Measurements from ENCODE around the gene WWOX. TPM values are rescaled to one million over a fixed set of nuclear protein-coding genes. Genes with fewer than 3 reads are reported as not detected.

WWOX gene
- total and polyA plus RNA-seq, 2 of the 4 experiments (the other 2 are of a cell fraction) = 2.7 to 5.4 TPM

DNA sequence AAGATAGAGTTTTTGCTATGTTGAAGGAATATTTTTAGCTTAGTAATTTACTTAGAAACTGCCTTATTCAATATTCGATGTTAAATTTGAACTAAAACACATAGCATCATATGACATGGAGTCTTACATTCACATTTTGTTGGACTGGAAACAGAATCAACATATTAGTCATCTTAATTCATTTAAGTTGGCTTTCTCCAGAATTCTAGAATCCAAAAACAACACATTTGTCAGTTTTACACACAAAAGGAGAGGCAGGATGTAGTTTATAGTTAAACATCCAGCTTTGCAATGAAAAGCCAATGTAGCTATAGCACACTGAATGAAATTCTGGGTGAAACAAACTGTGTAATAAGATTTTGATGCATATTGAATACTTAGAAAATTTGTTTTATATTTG is 43.3 kb downstream of the WWOX start:
- H3K4me2 ChIP-seq (ENCODE audit: low read depth, low read length) = no peak overlapping the region
- no peaks in the 10 kb centered on the region for H3K9me1 ChIP-seq (ENCODE audit: insufficient read depth, low read length)
- no peak overlapping the region for H2BK120ac ChIP-seq (ENCODE audit: low read depth, low read length)
- no peaks in the 10 kb centered on the region for H3K27me3 ChIP-seq (ENCODE audit: control insufficient read depth, insufficient read depth, low read length)
- no peak overlapping the region for H3K56ac ChIP-seq (ENCODE audit: extremely low read depth, insufficient read depth, low read length)
- no peak overlapping the region for H3K27ac ChIP-seq (ENCODE audit: insufficient read depth, low read length)
- no peaks in the 10 kb centered on the region for H4K20me1 ChIP-seq (ENCODE audit: insufficient read depth, low read length)
- in situ Hi-C loops (cut with MboI; ENCODE audit: low sequenced_read_pairs) = no loop called here
- no peaks in the 10 kb centered on the region for H3K4me1 ChIP-seq (ENCODE audit: control insufficient read depth, insufficient read depth, low read length)
- H3K18ac ChIP-seq (ENCODE audit: low read depth, low read length) = no peak overlapping the region
- CTCF ChIA-PET = no interaction called here
- no TSS peak for BruUV-seq (replicated peaks)
- no peak overlapping the region for H3K4me3 ChIP-seq (ENCODE audit: insufficient read depth, low read depth, low read length)
- H4K91ac ChIP-seq (ENCODE audit: insufficient read depth, low read depth, low read length) = no peak overlapping the region
- H3K23ac ChIP-seq (ENCODE audit: low read depth, low read length) = no peak overlapping the region
- H2AK9ac ChIP-seq (replicated peaks; ENCODE audit: low read depth, low read length, poor library complexity) = no peak overlapping the region
- DNase-seq (no peak), ATAC-seq (ENCODE audit: low read depth) (no peak)
- POLR2A ChIA-PET (ENCODE audit: unreplicated experiment) = no interaction called here
- no peak overlapping the region for H3K14ac ChIP-seq (replicated peaks; ENCODE audit: low read depth, low read length)
- WGBS, 2 experiments (ENCODE audit: extremely low coverage in 2 of 2, insufficient read length in 1 of 2) = no CpG with 5 or more reads among the region's 1 CpG
- no peak overlapping the region for H2BK20ac ChIP-seq (ENCODE audit: low read depth, low read length)
- no peak overlapping the region for H4K5ac ChIP-seq (ENCODE audit: low read depth, low read length)
- no peak overlapping the region for H4K8ac ChIP-seq (ENCODE audit: low read depth in 2 of 2, low read length in 2 of 2)
- no peak overlapping the region for H2BK15ac ChIP-seq (ENCODE audit: low read depth, low read length)
- intact Hi-C loops (cut with micrococcal nuclease) = no loop called here
- no peak overlapping the region for H3K4ac ChIP-seq (ENCODE audit: low read depth, low read length)
- no peak overlapping the region for H2AFZ ChIP-seq (replicated peaks; ENCODE audit: low read length, poor library complexity)
- TF ChIP-seq, protein P1, sequence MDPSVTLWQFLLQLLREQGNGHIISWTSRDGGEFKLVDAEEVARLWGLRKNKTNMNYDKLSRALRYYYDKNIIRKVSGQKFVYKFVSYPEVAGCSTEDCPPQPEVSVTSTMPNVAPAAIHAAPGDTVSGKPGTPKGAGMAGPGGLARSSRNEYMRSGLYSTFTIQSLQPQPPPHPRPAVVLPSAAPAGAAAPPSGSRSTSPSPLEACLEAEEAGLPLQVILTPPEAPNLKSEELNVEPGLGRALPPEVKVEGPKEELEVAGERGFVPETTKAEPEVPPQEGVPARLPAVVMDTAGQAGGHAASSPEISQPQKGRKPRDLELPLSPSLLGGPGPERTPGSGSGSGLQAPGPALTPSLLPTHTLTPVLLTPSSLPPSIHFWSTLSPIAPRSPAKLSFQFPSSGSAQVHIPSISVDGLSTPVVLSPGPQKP (IDR thresholded peaks at IDR 0.05; ENCODE audit: borderline replicate concordance, low read depth, low read length) = no peak
- TF ChIP-seq MXI1 (IDR thresholded peaks at IDR 0.05; ENCODE audit: borderline replicate concordance, low read depth, low read length) (no peak), NFE2L2 (IDR thresholded peaks at IDR 0.05; ENCODE audit: low read depth, low read length) (no peak), POLR2A (IDR thresholded peaks at IDR 0.05; ENCODE audit: low read depth, low read length) (no peak), RCOR1 (IDR thresholded peaks at IDR 0.05; ENCODE audit: insufficient replicate concordance, low read length) (no peak), MAZ (IDR thresholded peaks at IDR 0.05; ENCODE audit: borderline replicate concordance, low read depth, low read length) (no peak), MAFK (IDR thresholded peaks at IDR 0.05; ENCODE audit: low read depth, low read length) (no peak), BHLHE40 (IDR thresholded peaks at IDR 0.05; ENCODE audit: low read depth, low read length) (no peak), SMC3 (IDR thresholded peaks at IDR 0.05; ENCODE audit: low read depth, low read length) (no peak), CHD1 (IDR thresholded peaks at IDR 0.05; ENCODE audit: low read depth, low read length) (no peak)
- TF ChIP-seq, protein P2, sequence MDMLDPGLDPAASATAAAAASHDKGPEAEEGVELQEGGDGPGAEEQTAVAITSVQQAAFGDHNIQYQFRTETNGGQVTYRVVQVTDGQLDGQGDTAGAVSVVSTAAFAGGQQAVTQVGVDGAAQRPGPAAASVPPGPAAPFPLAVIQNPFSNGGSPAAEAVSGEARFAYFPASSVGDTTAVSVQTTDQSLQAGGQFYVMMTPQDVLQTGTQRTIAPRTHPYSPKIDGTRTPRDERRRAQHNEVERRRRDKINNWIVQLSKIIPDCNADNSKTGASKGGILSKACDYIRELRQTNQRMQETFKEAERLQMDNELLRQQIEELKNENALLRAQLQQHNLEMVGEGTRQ (IDR thresholded peaks at IDR 0.05; ENCODE audit: low read depth, low read length) = no peak
- TF ChIP-seq, protein P3, sequence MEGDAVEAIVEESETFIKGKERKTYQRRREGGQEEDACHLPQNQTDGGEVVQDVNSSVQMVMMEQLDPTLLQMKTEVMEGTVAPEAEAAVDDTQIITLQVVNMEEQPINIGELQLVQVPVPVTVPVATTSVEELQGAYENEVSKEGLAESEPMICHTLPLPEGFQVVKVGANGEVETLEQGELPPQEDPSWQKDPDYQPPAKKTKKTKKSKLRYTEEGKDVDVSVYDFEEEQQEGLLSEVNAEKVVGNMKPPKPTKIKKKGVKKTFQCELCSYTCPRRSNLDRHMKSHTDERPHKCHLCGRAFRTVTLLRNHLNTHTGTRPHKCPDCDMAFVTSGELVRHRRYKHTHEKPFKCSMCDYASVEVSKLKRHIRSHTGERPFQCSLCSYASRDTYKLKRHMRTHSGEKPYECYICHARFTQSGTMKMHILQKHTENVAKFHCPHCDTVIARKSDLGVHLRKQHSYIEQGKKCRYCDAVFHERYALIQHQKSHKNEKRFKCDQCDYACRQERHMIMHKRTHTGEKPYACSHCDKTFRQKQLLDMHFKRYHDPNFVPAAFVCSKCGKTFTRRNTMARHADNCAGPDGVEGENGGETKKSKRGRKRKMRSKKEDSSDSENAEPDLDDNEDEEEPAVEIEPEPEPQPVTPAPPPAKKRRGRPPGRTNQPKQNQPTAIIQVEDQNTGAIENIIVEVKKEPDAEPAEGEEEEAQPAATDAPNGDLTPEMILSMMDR (conservative IDR thresholded peaks at IDR 0.05; ENCODE audit: low read depth, low read length) = no peak
- H3K79me1 ChIP-seq (ENCODE audit: low read depth in 1 of 2, low read length in 2 of 2) = no peaks in the 10 kb centered on the region
- H2BK5ac ChIP-seq (ENCODE audit: low read depth, low read length, poor library complexity, severe bottlenecking) = no peak overlapping the region
- no peak overlapping the region for H2AK5ac ChIP-seq (ENCODE audit: low read depth, low read length)
- no peaks in the 10 kb centered on the region for H3K9me3 ChIP-seq (ENCODE audit: control insufficient read depth, insufficient read depth, low read length)
- no peaks in the 10 kb centered on the region for H3K36me3 ChIP-seq (ENCODE audit: control insufficient read depth, insufficient read depth, low read length)
- dilution Hi-C loops (cut with HindIII; ENCODE audit: low sequenced_read_pairs, unreplicated experiment) = no loop called here
- no peak overlapping the region for H3K9ac ChIP-seq (ENCODE audit: low read depth, low read length)
